Astrocyte (in vitro differentiated cells and primary cell): ENCODE results near the gene SGSM1. TPM values are rescaled to one million over a fixed set of nuclear protein-coding genes. Genes with fewer than 3 reads are reported as not detected.

ENCODE experiments used
- DNase-seq: peaks from one replicate; pipeline ENCODE4 v3.0.0-alpha.2; 2010; ENCODE audit warnings: low read depth
- FAIRE-seq: peaks from 2 replicates; lab custom pipeline; 2011; peaks lifted over from hg19 to GRCh38; lab: Jason Lieb, UNC
- H2AFZ ChIP-seq: 2 replicates; pipeline ENCODE4 v1.6.0; 2012; ENCODE audit warnings: low read depth, low read length, inconsistent platforms
- H3K27ac ChIP-seq: 2 replicates; pipeline ENCODE4 v1.5.1; 2011; ENCODE audit warnings: low read depth, low read length, inconsistent platforms
- H3K27me3 ChIP-seq: 2 replicates; pipeline ENCODE4 v1.6.0; 2011; ENCODE audit warnings: low read length, inconsistent platforms; ENCODE audit not compliant: insufficient read depth
- H3K36me3 ChIP-seq: 2 replicates; pipeline ENCODE4 v1.5.1; 2011; ENCODE audit warnings: low read length, inconsistent platforms; ENCODE audit not compliant: insufficient read depth
- H3K4me1 ChIP-seq: 2 replicates; pipeline ENCODE4 v1.5.1; 2011; ENCODE audit warnings: low read length, inconsistent platforms; ENCODE audit not compliant: insufficient read depth
- H3K4me2 ChIP-seq: 2 replicates; pipeline ENCODE4 v1.6.0; 2012; ENCODE audit warnings: low read length, inconsistent platforms
- H3K4me3 ChIP-seq: 2 replicates; pipeline ENCODE4 v1.5.1; 2011; ENCODE audit warnings: low read depth, mild to moderate bottlenecking, low read length, inconsistent platforms; ENCODE audit not compliant: insufficient read depth
- H3K79me2 ChIP-seq: 2 replicates; pipeline ENCODE4 v1.6.0; 2012; ENCODE audit warnings: mild to moderate bottlenecking, low read length, inconsistent platforms; ENCODE audit not compliant: insufficient read depth
- H3K9ac ChIP-seq: 2 replicates; pipeline ENCODE4 v1.6.0; 2012; ENCODE audit warnings: mild to moderate bottlenecking, low read length, inconsistent platforms
- H3K9me3 ChIP-seq: 2 replicates; pipeline ENCODE4 v1.5.1; 2012; ENCODE audit warnings: low read depth, mild to moderate bottlenecking, low read length, inconsistent platforms; ENCODE audit not compliant: insufficient read depth
- H4K20me1 ChIP-seq: 2 replicates; pipeline ENCODE4 v1.6.0; 2012; ENCODE audit warnings: low read length, inconsistent platforms; ENCODE audit not compliant: insufficient read depth
- H3K27ac Mint-ChIP-seq: one replicate; pipeline ENCODE4 v1.8.0; 2021; ENCODE audit warnings: mild to moderate bottlenecking, mixed read lengths; ENCODE audit not compliant: unreplicated experiment
- H3K27me3 Mint-ChIP-seq: one replicate; pipeline ENCODE4 v1.8.0; 2021; ENCODE audit warnings: low read depth, mixed read lengths; ENCODE audit not compliant: unreplicated experiment
- H3K36me3 Mint-ChIP-seq: one replicate; pipeline ENCODE4 v1.8.0; 2021; ENCODE audit warnings: low read depth, mixed read lengths; ENCODE audit not compliant: unreplicated experiment
- H3K4me1 Mint-ChIP-seq: one replicate; pipeline ENCODE4 v1.8.0; 2021; ENCODE audit warnings: low read depth, mixed read lengths; ENCODE audit not compliant: unreplicated experiment
- H3K4me3 Mint-ChIP-seq: one replicate; pipeline ENCODE4 v1.8.0; 2021; ENCODE audit warnings: mild to moderate bottlenecking, moderate library complexity, mixed read lengths; ENCODE audit not compliant: unreplicated experiment
- H3K9me3 Mint-ChIP-seq: one replicate; pipeline ENCODE4 v1.8.0; 2021; ENCODE audit warnings: mild to moderate bottlenecking, mixed read lengths; ENCODE audit not compliant: unreplicated experiment
- CTCF ChIP-seq: IDR thresholded peaks from 2 replicates; pipeline ENCODE4 v1.5.1; 2011; ENCODE audit warnings: low read depth, mild to moderate bottlenecking, inconsistent platforms, low read length, moderate library complexity; ENCODE audit not compliant: insufficient read depth
- EZH2 ChIP-seq: IDR thresholded peaks from 2 replicates; pipeline ENCODE4 v1.6.1; 2012; ENCODE audit warnings: mild to moderate bottlenecking, low read length, inconsistent platforms; ENCODE audit not compliant: insufficient read depth
- total RNA-seq: library from RNA; stranded (reverse); gene quantifications from 2 replicates; pipeline ENCODE4 v1.2.1, GENCODE V29; 2021

Gene SGSM1
- total RNA-seq, 1 donor from 2014 or later, result 0.05 TPM

DNA sequence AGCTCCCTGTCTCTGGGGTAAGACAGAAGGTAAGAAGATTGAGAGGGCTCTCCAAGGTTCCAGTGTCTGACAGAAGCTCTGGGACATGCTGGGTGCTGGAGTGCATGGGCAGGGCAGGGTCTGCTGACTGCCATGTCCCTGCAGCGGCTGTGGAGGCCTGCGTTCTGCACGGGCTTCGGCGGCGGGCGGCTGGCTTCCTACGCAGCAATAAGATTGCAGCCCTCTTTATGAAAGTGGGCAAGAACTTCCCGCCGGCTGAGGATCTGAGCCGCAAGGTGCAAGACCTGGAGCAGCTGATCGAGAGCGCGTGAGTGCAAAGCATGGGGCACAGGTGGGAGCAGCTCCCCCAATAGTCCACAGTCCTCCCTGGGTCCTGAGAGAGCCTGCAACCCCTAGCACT lies 41.5 kb downstream of the SGSM1 start:
- no peak overlapping the region for H3K9ac ChIP-seq
- FAIRE-seq, result no peak
- no peak overlapping the region for H3K4me3 Mint-ChIP-seq
- no peaks in the 10 kb centered on the region for H3K4me1 ChIP-seq
- no peaks in the 10 kb centered on the region for H3K4me1 Mint-ChIP-seq
- no peaks in the 10 kb centered on the region for H3K36me3 ChIP-seq
- H2AFZ ChIP-seq, result no peak overlapping the region
- H3K9me3 ChIP-seq, result no peaks in the 10 kb centered on the region
- peaks cover 22% of the 10 kb centered on the region for H3K27me3 Mint-ChIP-seq
- no peaks in the 10 kb centered on the region for H3K36me3 Mint-ChIP-seq
- H3K4me3 ChIP-seq, result no peak overlapping the region
- H4K20me1 ChIP-seq, result no peaks in the 10 kb centered on the region
- H3K27me3 ChIP-seq, result no peaks in the 10 kb centered on the region
- no peak overlapping the region for H3K4me2 ChIP-seq
- no peaks in the 10 kb centered on the region for H3K79me2 ChIP-seq
- no peaks in the 10 kb centered on the region for H3K9me3 Mint-ChIP-seq
- no peak for TF ChIP-seq EZH2
- no peak for TF ChIP-seq CTCF
- no peak for DNase-seq
- H3K27ac Mint-ChIP-seq, result no peak overlapping the region
- no peak overlapping the region for H3K27ac ChIP-seq

- H3K27me3 ChIP-seq, result no peaks in the 10 kb centered on the region
- Mint-ChIP-seq H3K4me1 (no peaks in the 10 kb centered on the region), H3K27ac (no peak overlapping the region), H3K4me3 (no peak overlapping the region), H3K9me3 (no peaks in the 10 kb centered on the region), H3K27me3 (peaks cover 15% of the 10 kb centered on the region), H3K36me3 (no peaks in the 10 kb centered on the region)
- H3K9ac ChIP-seq, result no peak overlapping the region
- H3K9me3 ChIP-seq, result no peaks in the 10 kb centered on the region
- H2AFZ ChIP-seq, result no peak overlapping the region
- H3K79me2 ChIP-seq, result no peaks in the 10 kb centered on the region
- DNase-seq, result no peak
- H3K4me3 ChIP-seq, result no peak overlapping the region
- TF ChIP-seq EZH2 (no peak), CTCF (no peak)
- no peak for FAIRE-seq
- H4K20me1 ChIP-seq, result no peaks in the 10 kb centered on the region
- H3K27ac ChIP-seq, result no peak overlapping the region
- no peaks in the 10 kb centered on the region for H3K36me3 ChIP-seq
- H3K4me1 ChIP-seq, result no peaks in the 10 kb centered on the region
- no peak overlapping the region for H3K4me2 ChIP-seq
Measured at GRCh38 chr22:24848559-24849168, 42.7 kb downstream of the SGSM1 start.

- peaks cover 3% of the 10 kb centered on the region for H3K36me3 Mint-ChIP-seq
- TF ChIP-seq CTCF (no peak), EZH2 (no peak)
- FAIRE-seq, result no peak
Measured at GRCh38 chr22:24855794-24856193, 49.8 kb downstream of the SGSM1 start.

More at GRCh38 chr22:24855794-24856193, 49.8 kb downstream of the SGSM1 start:
- H3K79me2 ChIP-seq, result no peaks in the 10 kb centered on the region
- H3K4me3 ChIP-seq, result no peak overlapping the region
- H3K27me3 Mint-ChIP-seq, result peaks cover 6% of the 10 kb centered on the region
- peaks cover 3% of the 10 kb centered on the region for H3K9me3 Mint-ChIP-seq
- H3K27ac ChIP-seq, result no peak overlapping the region
- H2AFZ ChIP-seq, result no peak overlapping the region
- H4K20me1 ChIP-seq, result no peaks in the 10 kb centered on the region
- no peaks in the 10 kb centered on the region for H3K9me3 ChIP-seq
- no peaks in the 10 kb centered on the region for H3K4me1 Mint-ChIP-seq
- no peaks in the 10 kb centered on the region for H3K27me3 ChIP-seq
- H3K36me3 ChIP-seq, result no peaks in the 10 kb centered on the region
- H3K4me3 Mint-ChIP-seq, result no peak overlapping the region
- H3K4me2 ChIP-seq, result no peak overlapping the region
- no peak overlapping the region for H3K27ac Mint-ChIP-seq
- H3K4me1 ChIP-seq, result no peaks in the 10 kb centered on the region
- no peak for DNase-seq
- no peak overlapping the region for H3K9ac ChIP-seq
